Right ventricle myocardium superior (tissue), 1 donor: ENCODE measurements around the gene LRMDA. TPM values are rescaled to one million over a fixed set of nuclear protein-coding genes. Genes with fewer than 3 reads are reported as not detected.
"Not testable (repeated sequence)": the region's sequence is repeated elsewhere in the genome, so short reads cannot be mapped to it uniquely, and the experiment has no call there.

Experiments
- ATAC-seq: fragments of 200-7000 bp; cut with Tn5 transposase; one replicate; pipeline ENCODE4 v1.9.1; 2020; ENCODE audit warnings: mild to moderate bottlenecking; ENCODE audit not compliant: poor library complexity
- DNase-seq: peaks from one replicate; pipeline ENCODE4 v3.0.0-alpha.2; 2020
- intact Hi-C: fragments of 100-400 bp; cut with DNase I; formaldehyde crosslinking; loops from one replicate; pipeline ENCODE4 v1.11.2; 2022
- total RNA-seq: library from RNA; stranded (reverse); fragmentation: NEBNext Ultra II Directional; extraction: Animal tissue kit (Norgen Biotek cat#: 25700); gene quantifications from one replicate; pipeline ENCODE4 v1.2.1, GENCODE V29; 2021
- donor health status: DM: no; HTN: yes; CAD: no; lungs with severe emphysema.

The LRMDA gene
- total RNA-seq, 1 donor from 2014 or later, result 26.3 TPM

- intact Hi-C loops, result no loop called here
- ATAC-seq (no peak), DNase-seq (no peak)
These were observed 78.3 kb downstream of the LRMDA start for GRCh38 chr10:75509706-75510105.

- intact Hi-C loops, result no loop called here
- no peak for ATAC-seq
- no peak for DNase-seq
These were observed 79.6 kb downstream of the LRMDA start for GRCh38 chr10:75511011-75511410.

- DNase-seq (no peak), ATAC-seq (no peak)
- intact Hi-C loops, result no loop called here
These were observed 80.9 kb downstream of the LRMDA start for GRCh38 chr10:75512203-75512933.

- DNase-seq (no peak), ATAC-seq (no peak)
- intact Hi-C loops, result no loop called here
These were observed 82.0 kb downstream of the LRMDA start for GRCh38 chr10:75513292-75513885.

GRCh38 chr10:75514830-75515229 is 83.4 kb downstream of the LRMDA start:
- intact Hi-C loops, result no loop called here
- ATAC-seq (no peak), DNase-seq (no peak)

- intact Hi-C loops, DNase-seq, ATAC-seq: not testable (repeated sequence)
These were observed 84.7 kb downstream of the LRMDA start for GRCh38 chr10:75516154-75516553.

- ATAC-seq, intact Hi-C loops, DNase-seq: not testable (repeated sequence)
These were observed 87.8 kb downstream of the LRMDA start for GRCh38 chr10:75519213-75519612.

GRCh38 chr10:75521194-75521829 is 89.9 kb downstream of the LRMDA start:
- ATAC-seq, intact Hi-C loops, DNase-seq: not testable (repeated sequence)

GRCh38 chr10:75525067-75525466 is 93.6 kb downstream of the LRMDA start:
- intact Hi-C loops, result no loop called here
- DNase-seq, result no peak
- ATAC-seq, result no peak

- DNase-seq, result no peak
- intact Hi-C loops, result no loop called here
- no peak for ATAC-seq
These were observed 94.2 kb downstream of the LRMDA start for GRCh38 chr10:75525646-75526045.

GRCh38 chr10:75527542-75527941 is 96.1 kb downstream of the LRMDA start:
- intact Hi-C loops, result no loop called here
- no peak for DNase-seq
- no peak for ATAC-seq

GRCh38 chr10:75528392-75528791 is 97.0 kb downstream of the LRMDA start:
- ATAC-seq, result no peak
- no peak for DNase-seq
- intact Hi-C loops, result no loop called here

- DNase-seq (no peak), ATAC-seq (no peak)
- intact Hi-C loops, result no loop called here
These were observed 98.9 kb downstream of the LRMDA start for GRCh38 chr10:75530299-75530698.

- ATAC-seq, result no peak
- DNase-seq, result no peak
- intact Hi-C loops, result no loop called here
These were observed 100.2 kb downstream of the LRMDA start for GRCh38 chr10:75531571-75532031.

GRCh38 chr10:75532253-75532924 is 101.0 kb downstream of the LRMDA start:
- intact Hi-C loops, result no loop called here
- DNase-seq (no peak), ATAC-seq (no peak)

GRCh38 chr10:75538144-75538543 is 106.7 kb downstream of the LRMDA start:
- no peak for DNase-seq
- intact Hi-C loops, result no loop called here
- no peak for ATAC-seq

GRCh38 chr10:75538765-75539164 is 107.3 kb downstream of the LRMDA start:
- intact Hi-C loops, result no loop called here
- no peak for ATAC-seq
- DNase-seq, result no peak

- ATAC-seq, result no peak
- DNase-seq, result no peak
- intact Hi-C loops, result no loop called here
These were observed 109.0 kb downstream of the LRMDA start for GRCh38 chr10:75540357-75540966.

- intact Hi-C loops, result no loop called here
- ATAC-seq (no peak), DNase-seq (no peak)
These were observed 109.6 kb downstream of the LRMDA start for GRCh38 chr10:75540981-75541380.
